GM18502 (cell line): ENCODE data around the gene DUT.
"Not testable (repeated sequence)": the region's sequence is repeated elsewhere in the genome, so short reads cannot be mapped to it uniquely, and the experiment has no call there.

Experiments
- ATAC-seq: cut with Tn5 transposase; IDR thresholded peaks from one replicate; pipeline ENCODE4 v1.9.1; 2021; ENCODE audit warnings: mild to moderate bottlenecking; ENCODE audit not compliant: unreplicated experiment, poor library complexity

The DUT gene

DNA sequence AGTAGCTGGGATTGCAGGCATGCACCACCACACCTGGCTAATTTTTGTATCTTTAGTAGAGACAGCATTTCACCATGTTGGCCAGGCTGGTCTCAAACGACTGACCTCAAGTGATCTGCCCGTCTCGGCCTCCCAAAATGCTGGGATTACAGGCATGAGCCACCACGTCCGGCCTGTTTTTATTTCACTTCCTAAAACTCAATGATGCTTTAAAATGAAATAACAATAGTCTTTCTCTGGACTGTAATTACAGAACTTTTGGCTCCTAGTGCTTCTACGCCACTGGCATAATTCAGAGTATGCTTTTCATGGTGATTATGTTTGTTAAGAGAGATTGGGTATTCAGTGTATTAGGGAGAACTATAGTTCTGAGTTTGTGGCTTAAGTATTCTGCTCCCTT lies 5.0 kb upstream of the DUT start:
- ATAC-seq = not testable (repeated sequence)

GRCh38 chr15:48330105-48330785 lies 984 bp upstream of the DUT start:
- ATAC-seq = no peak

- ATAC-seq = peak; percentile 55
Measured at GRCh38 chr15:48331796-48332641, 790 bp downstream of the DUT start.

DNA sequence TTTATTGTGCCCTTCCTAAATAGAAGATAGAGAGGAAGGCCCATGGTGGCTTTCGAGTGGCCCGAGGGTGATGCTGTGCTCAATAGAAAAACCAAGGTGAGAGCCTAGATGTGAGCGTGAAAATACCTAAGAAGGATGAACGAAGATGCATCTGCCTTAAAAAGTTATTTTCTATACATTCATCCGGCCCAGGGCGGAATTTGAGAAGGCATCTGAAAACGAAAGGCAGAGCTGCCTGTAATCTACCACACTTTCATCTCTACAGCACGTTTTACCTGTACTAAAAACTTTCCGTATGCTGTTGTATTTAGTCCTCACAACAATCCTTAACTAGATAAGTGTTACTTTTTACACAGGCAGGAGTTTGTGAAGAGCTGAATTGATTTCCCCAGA lies 1.4 kb downstream of the DUT start:
- no peak for ATAC-seq

- ATAC-seq = no peak
Measured at GRCh38 chr15:48333540-48333939, 2.3 kb downstream of the DUT start.

DNA sequence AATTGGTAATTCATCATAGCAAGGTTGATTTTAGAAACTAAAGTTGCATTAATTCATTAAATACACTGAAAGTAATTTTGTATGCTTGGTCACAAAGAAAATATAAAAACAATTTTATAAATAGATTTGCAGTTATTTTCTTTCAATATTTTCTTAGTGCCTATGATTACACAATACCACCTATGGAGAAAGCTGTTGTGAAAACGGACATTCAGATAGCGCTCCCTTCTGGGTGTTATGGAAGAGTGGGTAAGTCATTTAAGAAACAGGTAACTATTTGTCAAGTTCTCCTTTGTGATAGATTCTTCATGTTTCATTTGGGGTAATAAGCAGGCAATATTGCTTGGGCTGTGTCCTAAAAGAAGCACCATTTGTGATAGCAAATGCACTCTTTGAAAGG lies 3.0 kb downstream of the DUT start:
- no peak for ATAC-seq

DNA sequence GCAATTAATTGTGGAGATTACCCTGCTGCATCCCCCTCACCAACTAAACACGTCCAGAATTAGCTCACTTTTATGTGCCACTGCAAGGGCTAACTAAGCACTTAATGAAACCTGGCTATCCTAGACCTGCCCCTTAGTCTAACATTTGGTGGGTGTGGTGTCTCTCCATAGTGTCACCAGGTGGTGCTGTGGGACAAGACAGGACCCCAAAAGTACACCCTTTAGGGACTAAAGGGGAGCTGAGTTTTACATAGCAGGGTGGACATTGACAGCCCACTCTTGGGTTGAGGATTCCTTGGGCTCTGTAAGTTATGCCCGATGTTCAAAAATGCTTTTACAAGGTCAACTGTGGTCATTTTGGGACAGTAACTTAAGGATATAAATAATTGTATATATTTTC lies 5.7 kb downstream of the DUT start:
- ATAC-seq = peak; percentile 43

GRCh38 chr15:48337607-48338006 lies 6.4 kb downstream of the DUT start:
- ATAC-seq = no peak

- ATAC-seq = no peak
Measured at GRCh38 chr15:48340111-48340510, 8.9 kb downstream of the DUT start.

- ATAC-seq = no peak
Measured at GRCh38 chr15:48343865-48344264, 12.6 kb downstream of the DUT start.

DNA sequence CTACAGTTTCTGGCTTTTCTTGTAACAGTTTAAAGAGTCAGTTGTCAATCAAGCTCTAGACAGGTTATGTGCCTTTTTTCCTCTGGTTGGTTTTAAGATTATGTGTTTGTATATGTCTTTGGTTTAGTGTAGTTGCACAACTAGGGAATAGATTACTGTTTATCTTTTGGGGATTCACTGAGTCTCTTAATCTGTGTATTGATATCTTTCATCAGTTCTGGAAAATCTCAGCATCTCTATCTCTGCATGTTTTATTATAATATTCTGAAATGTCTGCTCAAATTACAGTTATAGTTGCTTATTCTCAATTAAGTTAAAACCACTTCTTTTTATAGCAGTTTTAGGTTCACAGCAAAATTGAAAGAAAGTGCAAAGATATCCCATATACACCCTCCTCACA lies 14.3 kb downstream of the DUT start:
- no peak for ATAC-seq

GRCh38 chr15:48352474-48353072 lies 21.3 kb downstream of the DUT start:
- ATAC-seq = peak; percentile 90

GRCh38 chr15:48354694-48355303 lies 23.6 kb downstream of the DUT start:
- ATAC-seq = no peak

DNA sequence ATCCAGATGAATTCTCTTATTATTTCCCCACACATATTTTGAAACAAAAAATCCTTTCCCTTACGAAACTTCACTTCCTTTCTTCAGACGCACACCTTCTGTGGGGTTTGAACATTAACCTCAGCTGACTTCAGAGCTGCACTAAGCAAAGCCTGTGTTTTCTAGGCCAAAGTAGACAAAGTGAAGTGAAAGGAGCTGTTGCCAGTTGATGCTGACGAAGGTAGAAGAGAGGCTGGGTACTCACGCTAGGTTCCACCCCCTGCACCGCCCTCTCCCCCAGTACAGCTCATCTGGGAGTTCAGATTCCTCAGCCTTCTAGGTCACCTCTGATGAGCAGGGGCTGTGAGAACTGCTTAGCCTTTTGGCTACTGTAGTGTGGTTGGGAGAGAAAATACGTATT lies 24.1 kb downstream of the DUT start:
- no peak for ATAC-seq

GRCh38 chr15:48358229-48359152 lies 27.3 kb downstream of the DUT start:
- no peak for ATAC-seq

- ATAC-seq = no peak
Measured at GRCh38 chr15:48360841-48361240, 29.6 kb downstream of the DUT start.

DNA sequence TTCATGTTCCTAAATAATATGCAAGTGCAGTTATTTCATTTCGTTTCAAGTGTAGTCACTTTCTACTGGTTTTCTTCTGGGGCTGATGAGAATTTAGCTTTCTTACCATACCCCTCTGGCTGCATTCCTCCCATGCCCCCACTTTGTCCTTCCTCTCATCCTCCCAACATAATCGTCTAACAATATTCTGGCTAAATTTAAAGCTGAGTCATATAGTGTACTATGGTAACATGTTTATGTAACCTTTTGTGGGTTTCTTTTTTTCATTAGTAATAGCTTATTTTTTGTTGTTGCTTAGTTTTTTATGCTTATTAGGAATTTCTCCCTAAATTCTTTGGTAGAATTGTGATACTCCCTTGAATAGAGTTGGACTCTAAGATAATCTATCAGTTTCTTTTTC lies 30.5 kb downstream of the DUT start:
- ATAC-seq = no peak

DNA sequence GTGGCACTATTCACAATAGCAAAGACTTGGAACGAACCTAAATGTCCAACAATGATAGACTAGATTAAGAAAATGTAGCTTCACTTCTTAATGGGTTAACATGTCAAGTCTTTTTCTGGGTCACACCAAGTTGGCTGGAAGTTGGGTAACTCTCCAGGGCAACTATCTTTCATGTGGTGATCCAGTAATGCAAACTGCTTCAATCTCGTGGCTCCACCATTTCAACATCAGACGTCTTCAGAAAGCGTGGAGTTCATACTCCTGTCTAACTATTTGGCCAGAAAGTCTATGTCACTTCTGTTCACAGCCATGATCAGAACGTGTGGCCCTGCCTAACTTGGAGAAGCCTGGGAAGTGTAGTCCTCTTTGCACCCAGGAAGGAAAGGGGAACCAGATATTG lies 32.2 kb downstream of the DUT start:
- no peak for ATAC-seq

DNA sequence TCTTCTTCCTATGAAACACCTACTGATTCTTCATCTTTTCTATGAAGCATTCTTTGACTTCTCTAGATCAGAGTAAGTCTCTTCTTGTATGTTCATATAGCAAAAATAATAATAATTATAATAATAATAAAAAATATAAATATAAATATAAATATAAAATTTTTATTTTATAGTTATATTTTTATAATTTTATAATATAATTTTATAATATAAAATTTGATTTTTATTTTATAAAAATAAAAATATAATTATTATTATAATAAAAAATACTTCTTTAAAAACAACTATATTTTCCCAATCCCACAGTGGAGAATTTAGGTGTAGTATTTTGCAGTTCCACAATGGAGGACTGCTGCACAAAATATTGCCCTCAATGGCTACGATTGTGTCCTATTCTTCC lies 34.3 kb downstream of the DUT start:
- no peak for ATAC-seq
